ENCODE data around the gene ARHGAP21. TPM values are rescaled to one million over a fixed set of nuclear protein-coding genes. Genes with fewer than 3 reads are reported as not detected.

The ARHGAP21 gene
- total and polyA plus RNA-seq, 2 experiments from 2014 or later: 15.3 to 44.5 TPM

GRCh38 chr10:24544776-24545175, 178.9 kb downstream of the ARHGAP21 start:
- Mint-ChIP-seq H3K36me3 (ENCODE audit: low read depth) (peaks cover 11% of the 10 kb centered on the region; the same call in 2 of the 3 replicates), H3K4me3 (no peak overlapping the region), H3K27ac (no peak overlapping the region), H3K4me1 (no peaks in the 10 kb centered on the region), H3K9me3 (no peaks in the 10 kb centered on the region), H3K27me3 (ENCODE audit: insufficient read depth, low read depth, poor library complexity) (peaks cover 4% of the 10 kb centered on the region)
- Histone ChIP-seq H3K27ac (ENCODE audit: low read depth) (no peak overlapping the region), H3K4me3 (no peak overlapping the region), H3K79me2 (replicated peaks; ENCODE audit: insufficient read depth) (no peaks in the 10 kb centered on the region), H3K4me2 (no peak overlapping the region), H3K9me2 (ENCODE audit: insufficient read depth) (no peaks in the 10 kb centered on the region), H3K36me3 (ENCODE audit: insufficient read depth) (no peaks in the 10 kb centered on the region), H4K20me1 (replicated peaks; ENCODE audit: insufficient read depth) (no peaks in the 10 kb centered on the region), H3F3A (replicated peaks; ENCODE audit: low read depth) (no peaks in the 10 kb centered on the region), H2AFZ (no peak overlapping the region), H3K27me3 (ENCODE audit: insufficient read depth) (no peaks in the 10 kb centered on the region), H3K4me1 (ENCODE audit: insufficient read depth) (no peaks in the 10 kb centered on the region)
- TF ChIP-seq CREB1 (CRISPR knock-in tag; IDR thresholded peaks at IDR 0.05; ENCODE audit: low read depth) (no peak), EZH2 (IDR thresholded peaks at IDR 0.05; ENCODE audit: low read depth, unreplicated experiment) (no peak)
- TF ChIP-seq, protein P1, sequence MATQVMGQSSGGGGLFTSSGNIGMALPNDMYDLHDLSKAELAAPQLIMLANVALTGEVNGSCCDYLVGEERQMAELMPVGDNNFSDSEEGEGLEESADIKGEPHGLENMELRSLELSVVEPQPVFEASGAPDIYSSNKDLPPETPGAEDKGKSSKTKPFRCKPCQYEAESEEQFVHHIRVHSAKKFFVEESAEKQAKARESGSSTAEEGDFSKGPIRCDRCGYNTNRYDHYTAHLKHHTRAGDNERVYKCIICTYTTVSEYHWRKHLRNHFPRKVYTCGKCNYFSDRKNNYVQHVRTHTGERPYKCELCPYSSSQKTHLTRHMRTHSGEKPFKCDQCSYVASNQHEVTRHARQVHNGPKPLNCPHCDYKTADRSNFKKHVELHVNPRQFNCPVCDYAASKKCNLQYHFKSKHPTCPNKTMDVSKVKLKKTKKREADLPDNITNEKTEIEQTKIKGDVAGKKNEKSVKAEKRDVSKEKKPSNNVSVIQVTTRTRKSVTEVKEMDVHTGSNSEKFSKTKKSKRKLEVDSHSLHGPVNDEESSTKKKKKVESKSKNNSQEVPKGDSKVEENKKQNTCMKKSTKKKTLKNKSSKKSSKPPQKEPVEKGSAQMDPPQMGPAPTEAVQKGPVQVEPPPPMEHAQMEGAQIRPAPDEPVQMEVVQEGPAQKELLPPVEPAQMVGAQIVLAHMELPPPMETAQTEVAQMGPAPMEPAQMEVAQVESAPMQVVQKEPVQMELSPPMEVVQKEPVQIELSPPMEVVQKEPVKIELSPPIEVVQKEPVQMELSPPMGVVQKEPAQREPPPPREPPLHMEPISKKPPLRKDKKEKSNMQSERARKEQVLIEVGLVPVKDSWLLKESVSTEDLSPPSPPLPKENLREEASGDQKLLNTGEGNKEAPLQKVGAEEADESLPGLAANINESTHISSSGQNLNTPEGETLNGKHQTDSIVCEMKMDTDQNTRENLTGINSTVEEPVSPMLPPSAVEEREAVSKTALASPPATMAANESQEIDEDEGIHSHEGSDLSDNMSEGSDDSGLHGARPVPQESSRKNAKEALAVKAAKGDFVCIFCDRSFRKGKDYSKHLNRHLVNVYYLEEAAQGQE (IDR thresholded peaks at IDR 0.05; ENCODE audit: unreplicated experiment): no peak
- DNase-seq (ENCODE audit: low spot score): no peak
- no peak for ATAC-seq

DNA sequence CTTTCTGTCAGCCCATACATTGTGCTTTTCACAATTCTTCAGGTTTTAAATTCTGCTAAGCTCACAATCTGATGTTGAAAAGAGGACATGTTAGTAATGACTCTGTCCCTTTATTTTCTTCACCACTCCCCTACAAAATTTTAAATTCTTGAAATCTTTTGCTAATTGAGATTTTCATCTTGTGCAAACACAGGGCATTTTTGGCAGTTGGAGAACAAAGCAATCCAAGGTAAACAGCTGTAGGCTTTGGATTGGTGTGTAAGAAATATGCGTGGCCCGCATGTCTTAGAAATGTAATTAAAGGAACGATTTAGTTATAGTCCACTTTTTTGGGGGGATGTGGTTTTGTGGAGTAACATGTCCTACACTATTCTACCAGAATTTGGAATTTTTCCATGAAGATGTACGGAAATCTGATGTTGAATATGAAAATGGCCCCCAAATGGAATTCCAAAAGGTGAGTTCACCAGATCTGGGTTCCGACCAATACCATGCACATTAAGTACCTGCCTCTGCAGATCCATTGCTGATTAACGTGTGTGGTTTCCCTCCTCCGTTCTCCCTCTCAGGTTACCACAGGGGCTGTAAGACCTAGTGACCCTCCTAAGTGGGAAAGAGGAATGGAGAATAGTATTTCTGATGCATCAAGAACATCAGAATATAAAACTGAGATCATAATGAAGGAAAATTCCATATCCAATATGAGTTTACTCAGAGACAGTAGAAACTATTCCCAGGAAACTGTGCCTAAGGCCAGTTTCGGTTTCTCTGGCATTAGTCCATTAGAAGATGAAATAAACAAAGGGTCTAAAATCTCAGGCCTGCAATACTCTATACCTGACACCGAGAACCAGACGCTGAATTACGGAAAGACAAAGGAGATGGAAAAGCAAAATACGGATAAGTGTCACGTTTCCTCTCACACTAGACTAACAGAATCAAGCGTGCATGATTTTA, 181.1 kb downstream of the ARHGAP21 start:
- Mint-ChIP-seq H3K36me3 (ENCODE audit: low read depth) (peaks cover 15% of the 10 kb centered on the region; the same call in 2 of the 3 replicates), H3K27me3 (ENCODE audit: insufficient read depth, low read depth, poor library complexity) (peaks cover 4% of the 10 kb centered on the region), H3K27ac (no peak overlapping the region), H3K4me3 (no peak overlapping the region), H3K4me1 (no peaks in the 10 kb centered on the region), H3K9me3 (no peaks in the 10 kb centered on the region)
- Histone ChIP-seq H3K36me3 (ENCODE audit: insufficient read depth) (no peaks in the 10 kb centered on the region), H4K20me1 (replicated peaks; ENCODE audit: insufficient read depth) (no peaks in the 10 kb centered on the region), H3K27me3 (ENCODE audit: insufficient read depth) (no peaks in the 10 kb centered on the region), H3K4me2 (no peak overlapping the region), H3K4me3 (no peak overlapping the region), H3K9me2 (ENCODE audit: insufficient read depth) (no peaks in the 10 kb centered on the region), H2AFZ (no peak overlapping the region), H3K27ac (ENCODE audit: low read depth) (no peak overlapping the region), H3K79me2 (replicated peaks; ENCODE audit: insufficient read depth) (no peaks in the 10 kb centered on the region), H3F3A (replicated peaks; ENCODE audit: low read depth) (no peaks in the 10 kb centered on the region), H3K4me1 (ENCODE audit: insufficient read depth) (no peaks in the 10 kb centered on the region)
- DNase-seq (ENCODE audit: low spot score): no peak
- ATAC-seq: no peak
- no peak for TF ChIP-seq JUNB (IDR thresholded peaks at IDR 0.05; ENCODE audit: unreplicated experiment)
- no peak for TF ChIP-seq NANOG (IDR thresholded peaks at IDR 0.05; ENCODE audit: borderline replicate concordance)
- no peak for TF ChIP-seq POLR2AphosphoS5 (IDR thresholded peaks at IDR 0.05; ENCODE audit: low read depth)
- TF ChIP-seq EZH2phosphoT487 (IDR thresholded peaks at IDR 0.05; ENCODE audit: unreplicated experiment): no peak
- TF ChIP-seq CREB1 (CRISPR knock-in tag; IDR thresholded peaks at IDR 0.05; ENCODE audit: low read depth): no peak
- TF ChIP-seq, protein P2, sequence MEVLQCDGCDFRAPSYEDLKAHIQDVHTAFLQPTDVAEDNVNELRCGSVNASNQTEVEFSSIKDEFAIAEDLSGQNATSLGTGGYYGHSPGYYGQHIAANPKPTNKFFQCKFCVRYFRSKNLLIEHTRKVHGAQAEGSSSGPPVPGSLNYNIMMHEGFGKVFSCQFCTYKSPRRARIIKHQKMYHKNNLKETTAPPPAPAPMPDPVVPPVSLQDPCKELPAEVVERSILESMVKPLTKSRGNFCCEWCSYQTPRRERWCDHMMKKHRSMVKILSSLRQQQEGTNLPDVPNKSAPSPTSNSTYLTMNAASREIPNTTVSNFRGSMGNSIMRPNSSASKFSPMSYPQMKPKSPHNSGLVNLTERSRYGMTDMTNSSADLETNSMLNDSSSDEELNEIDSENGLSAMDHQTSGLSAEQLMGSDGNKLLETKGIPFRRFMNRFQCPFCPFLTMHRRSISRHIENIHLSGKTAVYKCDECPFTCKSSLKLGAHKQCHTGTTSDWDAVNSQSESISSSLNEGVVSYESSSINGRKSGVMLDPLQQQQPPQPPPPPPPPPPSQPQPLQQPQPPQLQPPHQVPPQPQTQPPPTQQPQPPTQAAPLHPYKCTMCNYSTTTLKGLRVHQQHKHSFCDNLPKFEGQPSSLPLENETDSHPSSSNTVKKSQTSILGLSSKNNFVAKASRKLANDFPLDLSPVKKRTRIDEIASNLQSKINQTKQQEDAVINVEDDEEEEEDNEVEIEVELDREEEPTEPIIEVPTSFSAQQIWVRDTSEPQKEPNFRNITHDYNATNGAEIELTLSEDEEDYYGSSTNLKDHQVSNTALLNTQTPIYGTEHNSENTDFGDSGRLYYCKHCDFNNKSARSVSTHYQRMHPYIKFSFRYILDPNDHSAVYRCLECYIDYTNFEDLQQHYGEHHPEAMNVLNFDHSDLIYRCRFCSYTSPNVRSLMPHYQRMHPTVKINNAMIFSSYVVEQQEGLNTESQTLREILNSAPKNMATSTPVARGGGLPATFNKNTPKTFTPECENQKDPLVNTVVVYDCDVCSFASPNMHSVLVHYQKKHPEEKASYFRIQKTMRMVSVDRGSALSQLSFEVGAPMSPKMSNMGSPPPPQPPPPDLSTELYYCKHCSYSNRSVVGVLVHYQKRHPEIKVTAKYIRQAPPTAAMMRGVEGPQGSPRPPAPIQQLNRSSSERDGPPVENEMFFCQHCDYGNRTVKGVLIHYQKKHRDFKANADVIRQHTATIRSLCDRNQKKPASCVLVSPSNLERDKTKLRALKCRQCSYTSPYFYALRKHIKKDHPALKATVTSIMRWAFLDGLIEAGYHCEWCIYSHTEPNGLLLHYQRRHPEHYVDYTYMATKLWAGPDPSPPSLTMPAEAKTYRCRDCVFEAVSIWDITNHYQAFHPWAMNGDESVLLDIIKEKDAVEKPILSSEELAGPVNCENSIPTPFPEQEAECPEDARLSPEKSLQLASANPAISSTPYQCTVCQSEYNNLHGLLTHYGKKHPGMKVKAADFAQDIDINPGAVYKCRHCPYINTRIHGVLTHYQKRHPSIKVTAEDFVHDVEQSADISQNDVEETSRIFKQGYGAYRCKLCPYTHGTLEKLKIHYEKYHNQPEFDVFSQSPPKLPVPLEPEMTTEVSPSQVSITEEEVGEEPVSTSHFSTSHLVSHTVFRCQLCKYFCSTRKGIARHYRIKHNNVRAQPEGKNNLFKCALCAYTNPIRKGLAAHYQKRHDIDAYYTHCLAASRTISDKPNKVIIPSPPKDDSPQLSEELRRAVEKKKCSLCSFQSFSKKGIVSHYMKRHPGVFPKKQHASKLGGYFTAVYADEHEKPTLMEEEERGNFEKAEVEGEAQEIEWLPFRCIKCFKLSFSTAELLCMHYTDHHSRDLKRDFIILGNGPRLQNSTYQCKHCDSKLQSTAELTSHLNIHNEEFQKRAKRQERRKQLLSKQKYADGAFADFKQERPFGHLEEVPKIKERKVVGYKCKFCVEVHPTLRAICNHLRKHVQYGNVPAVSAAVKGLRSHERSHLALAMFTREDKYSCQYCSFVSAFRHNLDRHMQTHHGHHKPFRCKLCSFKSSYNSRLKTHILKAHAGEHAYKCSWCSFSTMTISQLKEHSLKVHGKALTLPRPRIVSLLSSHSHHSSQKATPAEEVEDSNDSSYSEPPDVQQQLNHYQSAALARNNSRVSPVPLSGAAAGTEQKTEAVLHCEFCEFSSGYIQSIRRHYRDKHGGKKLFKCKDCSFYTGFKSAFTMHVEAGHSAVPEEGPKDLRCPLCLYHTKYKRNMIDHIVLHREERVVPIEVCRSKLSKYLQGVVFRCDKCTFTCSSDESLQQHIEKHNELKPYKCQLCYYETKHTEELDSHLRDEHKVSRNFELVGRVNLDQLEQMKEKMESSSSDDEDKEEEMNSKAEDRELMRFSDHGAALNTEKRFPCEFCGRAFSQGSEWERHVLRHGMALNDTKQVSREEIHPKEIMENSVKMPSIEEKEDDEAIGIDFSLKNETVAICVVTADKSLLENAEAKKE (CRISPR knock-in tag; IDR thresholded peaks at IDR 0.05): no peak
- no peak for TF ChIP-seq STAT1 (IDR thresholded peaks at IDR 0.05; ENCODE audit: unreplicated experiment)
- TF ChIP-seq ETS1 (IDR thresholded peaks at IDR 0.05): no peak

Data from GM23338 (cell line).